ENCODE data around the gene TIMMDC1.

DNA sequence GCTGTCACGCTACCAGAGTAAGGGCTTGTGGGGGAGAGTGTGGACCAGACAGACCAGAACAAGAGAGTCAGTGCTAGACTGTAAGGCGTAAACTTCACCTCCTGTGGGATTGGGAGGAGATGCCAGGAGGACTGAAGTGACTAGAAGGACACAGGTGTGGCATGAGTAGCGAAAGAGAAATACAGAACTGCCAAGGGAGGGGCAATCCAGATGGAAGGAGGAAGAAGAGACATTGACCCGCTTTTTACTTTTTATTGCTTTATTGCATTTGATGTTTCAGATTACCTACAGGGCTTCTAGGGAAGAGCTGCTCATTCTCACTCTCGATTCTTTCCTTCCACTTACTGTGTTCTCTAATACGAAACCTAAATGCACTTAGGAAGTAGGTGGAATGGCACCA is 27.5 kb upstream of the TIMMDC1 start:
- TF ChIP-seq ZNF274 (IDR thresholded peaks at IDR 0.05; ENCODE audit: low read depth, low read length): no peak
- TF ChIP-seq YY1 (IDR thresholded peaks at IDR 0.05; ENCODE audit: insufficient read depth, insufficient read length): no peak
- TF ChIP-seq SUZ12 (IDR thresholded peaks at IDR 0.05; ENCODE audit: extremely low read depth, insufficient read depth, insufficient read length): no peak

Measured in NT2/D1 (cell line).